HEK293 (cell line): ENCODE measurements around the gene BCL2L11.

Experiments used
- CTCF ChIA-PET: fragments of 350-600 bp; formaldehyde crosslinking; extraction: SDS; loops from one replicate; lab custom pipeline; 2021; ENCODE audit warnings: antibody characterized with exemption; lab: Yijun Ruan, JAX
- POLR2A ChIA-PET: fragments of 300-600 bp; formaldehyde crosslinking; extraction: SDS; loops from one replicate; lab custom pipeline; 2020; ENCODE audit warnings: antibody characterized with exemption, inconsistent platforms; lab: Yijun Ruan, JAX
- H3K27ac ChIP-seq: fragments of 200-500 bp; sonication (Bioruptor generic); 2 replicates; pipeline ENCODE4 v1.5.1; 2014; ENCODE audit warnings: low read depth, low read length, control low read depth, inconsistent platforms; ENCODE audit errors: extremely low read depth
- H3K36me3 ChIP-seq, 2 experiments: fragments of 200-500 bp in 1 of 2; sonication (Bioruptor generic) in 1 of 2; 1 replicate in 1 of 2; 2 replicates in 1 of 2; pipeline ENCODE4 v1.5.1; 2014 to 2017; ENCODE audit warnings: inconsistent platforms in 2 of 2, low read length in 2 of 2; ENCODE audit not compliant: control insufficient read depth in 2 of 2, insufficient read depth in 1 of 2
- H3K4me1 ChIP-seq: fragments of 200-500 bp; sonication (Bioruptor generic); 2 replicates; pipeline ENCODE4 v1.5.1; 2014; ENCODE audit warnings: mild to moderate bottlenecking, low read length, inconsistent platforms; ENCODE audit not compliant: control insufficient read depth, insufficient read depth
- H3K4me3 ChIP-seq: 2 replicates; pipeline ENCODE4 v1.5.1; 2011; ENCODE audit warnings: low read depth, mild to moderate bottlenecking, control low read depth, low read length, moderate library complexity
- H3K9me3 ChIP-seq: fragments of 200-500 bp; sonication (Bioruptor generic); 2 replicates; pipeline ENCODE4 v1.5.1; 2014; ENCODE audit warnings: low read depth, low read length, inconsistent platforms; ENCODE audit not compliant: control insufficient read depth, insufficient read depth
- GFI1B ChIP-seq: fragments of 450-650 bp; formaldehyde crosslinking; IDR thresholded peaks from 2 replicates; pipeline ENCODE4 v1.5.1; 2016; ENCODE audit warnings: missing biosample characterization, missing genetic modification characterization
- MYNN ChIP-seq: fragments of 450-650 bp; formaldehyde crosslinking; IDR thresholded peaks from 2 replicates; pipeline ENCODE4 v1.5.1; 2016; ENCODE audit warnings: missing biosample characterization, missing genetic modification characterization, borderline replicate concordance
- REPIN1 ChIP-seq: fragments of 450-650 bp; formaldehyde crosslinking; IDR thresholded peaks from 2 replicates; pipeline ENCODE4 v1.5.1; 2017; ENCODE audit warnings: missing biosample characterization, missing genetic modification characterization, low read depth
- SALL2 ChIP-seq: fragments of 450-650 bp; formaldehyde crosslinking; IDR thresholded peaks from 2 replicates; pipeline ENCODE4 v1.5.0; 2017; ENCODE audit warnings: missing biosample characterization, mild to moderate bottlenecking, missing genetic modification characterization, borderline replicate concordance
- WT1 ChIP-seq: fragments of 450-650 bp; formaldehyde crosslinking; IDR thresholded peaks from 2 replicates; pipeline ENCODE4 v1.5.1; 2016; ENCODE audit warnings: missing biosample characterization, missing genetic modification characterization
- ZBTB8A ChIP-seq: fragments of 450-650 bp; formaldehyde crosslinking; IDR thresholded peaks from 2 replicates; pipeline ENCODE4 v1.5.1; 2016; ENCODE audit warnings: missing biosample characterization, missing genetic modification characterization
- ZNF140 ChIP-seq: fragments of 450-650 bp; formaldehyde crosslinking; IDR thresholded peaks from 2 replicates; pipeline ENCODE4 v1.5.1; 2016; ENCODE audit warnings: missing biosample characterization, missing genetic modification characterization
- ZNF175 ChIP-seq: fragments of 450-650 bp; formaldehyde crosslinking; IDR thresholded peaks from 2 replicates; pipeline ENCODE4 v1.5.1; 2016; ENCODE audit warnings: missing biosample characterization, missing genetic modification characterization
- ZNF221 ChIP-seq: fragments of 450-650 bp; formaldehyde crosslinking; IDR thresholded peaks from 2 replicates; pipeline ENCODE4 v1.5.1; 2017; ENCODE audit warnings: missing biosample characterization, missing genetic modification characterization, borderline replicate concordance
- ZNF223 ChIP-seq: fragments of 450-650 bp; formaldehyde crosslinking; IDR thresholded peaks from 2 replicates; pipeline ENCODE4 v1.5.1; 2016; ENCODE audit warnings: missing biosample characterization, missing genetic modification characterization
- ZNF23 ChIP-seq: fragments of 450-650 bp; formaldehyde crosslinking; IDR thresholded peaks from 2 replicates; pipeline ENCODE4 v1.5.1; 2016; ENCODE audit warnings: missing biosample characterization, missing genetic modification characterization, borderline replicate concordance
- ZNF37A ChIP-seq: fragments of 450-650 bp; IDR thresholded peaks from 2 replicates; pipeline ENCODE4 v1.5.1; 2018; ENCODE audit warnings: missing biosample characterization, missing genetic modification characterization
- ZNF416 ChIP-seq: fragments of 450-650 bp; formaldehyde crosslinking; IDR thresholded peaks from 2 replicates; pipeline ENCODE4 v1.5.1; 2016; ENCODE audit warnings: missing biosample characterization, missing genetic modification characterization
- ZNF48 ChIP-seq: fragments of 450-650 bp; formaldehyde crosslinking; IDR thresholded peaks from 2 replicates; pipeline ENCODE4 v1.5.1; 2016; ENCODE audit warnings: missing biosample characterization, missing genetic modification characterization
- ZNF530 ChIP-seq: fragments of 450-650 bp; formaldehyde crosslinking; IDR thresholded peaks from 2 replicates; pipeline ENCODE4 v1.5.1; 2016; ENCODE audit warnings: low read depth, missing biosample characterization, missing genetic modification characterization
- ZNF596 ChIP-seq: fragments of 450-650 bp; IDR thresholded peaks from 2 replicates; pipeline ENCODE4 v1.5.0; 2018; ENCODE audit warnings: missing biosample characterization, mild to moderate bottlenecking, missing genetic modification characterization, moderate library complexity
- ZNF660 ChIP-seq: fragments of 450-650 bp; IDR thresholded peaks from 2 replicates; pipeline ENCODE4 v1.5.1; 2018; ENCODE audit warnings: missing biosample characterization, mild to moderate bottlenecking, missing genetic modification characterization
- ZNF768 ChIP-seq: fragments of 450-650 bp; formaldehyde crosslinking; IDR thresholded peaks from 2 replicates; pipeline ENCODE4 v1.5.1; 2018; ENCODE audit warnings: missing biosample characterization, mild to moderate bottlenecking, missing genetic modification characterization
- ZNF837 ChIP-seq: fragments of 450-650 bp; formaldehyde crosslinking; IDR thresholded peaks from 2 replicates; pipeline ENCODE4 v1.5.1; 2016; ENCODE audit warnings: missing biosample characterization, missing genetic modification characterization
- ZNF843 ChIP-seq: fragments of 450-650 bp; formaldehyde crosslinking; IDR thresholded peaks from 2 replicates; pipeline ENCODE4 v1.5.1; 2016; ENCODE audit warnings: missing biosample characterization, missing genetic modification characterization
- TF ChIP-seq, protein P1 (sequence below): fragments of 450-650 bp; formaldehyde crosslinking; IDR thresholded peaks from 2 replicates; pipeline ENCODE4 v1.5.1; 2016; ENCODE audit warnings: missing biosample characterization, missing genetic modification characterization
- TF ChIP-seq, protein P2 (sequence below): fragments of 450-650 bp; formaldehyde crosslinking; IDR thresholded peaks from 2 replicates; pipeline ENCODE4 v1.5.1; 2017; ENCODE audit warnings: missing biosample characterization, missing genetic modification characterization
- TF ChIP-seq, protein P3 (sequence below): fragments of 450-650 bp; formaldehyde crosslinking; IDR thresholded peaks from 2 replicates; pipeline ENCODE4 v1.5.1; 2016; ENCODE audit warnings: missing biosample characterization, missing genetic modification characterization
- TF ChIP-seq, protein P4 (sequence below): fragments of 450-650 bp; formaldehyde crosslinking; IDR thresholded peaks from 2 replicates; pipeline ENCODE4 v1.5.1; 2016; ENCODE audit warnings: missing biosample characterization, missing genetic modification characterization, borderline replicate concordance
- TF ChIP-seq, protein P5 (sequence below): fragments of 450-650 bp; formaldehyde crosslinking; IDR thresholded peaks from 2 replicates; pipeline ENCODE4 v1.5.1; 2016; ENCODE audit warnings: missing biosample characterization, missing genetic modification characterization

BCL2L11 gene

DNA sequence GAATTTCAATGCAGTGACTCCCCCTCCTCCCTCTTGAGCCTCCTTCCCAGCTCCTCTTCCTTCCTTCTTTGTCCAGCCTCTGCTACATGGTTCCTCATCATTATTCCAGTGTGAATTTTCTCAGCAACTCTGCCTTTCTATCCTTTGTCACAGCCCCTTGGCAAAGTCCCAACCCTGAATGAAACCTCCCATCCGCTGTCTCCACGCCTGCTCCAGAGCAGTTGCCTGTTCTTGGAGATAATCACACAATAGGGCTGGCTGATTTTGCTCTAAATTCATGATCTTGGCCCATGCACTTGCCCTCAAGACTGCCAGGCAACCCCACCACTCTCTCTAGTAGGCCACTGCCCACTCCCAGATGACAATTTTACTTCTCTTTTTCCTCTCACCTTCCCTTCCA lies 61.4 kb downstream of the BCL2L11 start:
- Histone ChIP-seq H3K27ac (no peak overlapping the region), H3K4me1 (peaks cover 25% of the 10 kb centered on the region), H3K36me3 (no peaks in the 10 kb centered on the region), H3K9me3 (no peaks in the 10 kb centered on the region), H3K4me3 (no peak overlapping the region)
- CTCF ChIA-PET, result no interaction called here
- POLR2A ChIA-PET, result no interaction called here
- TF ChIP-seq, protein P1, sequence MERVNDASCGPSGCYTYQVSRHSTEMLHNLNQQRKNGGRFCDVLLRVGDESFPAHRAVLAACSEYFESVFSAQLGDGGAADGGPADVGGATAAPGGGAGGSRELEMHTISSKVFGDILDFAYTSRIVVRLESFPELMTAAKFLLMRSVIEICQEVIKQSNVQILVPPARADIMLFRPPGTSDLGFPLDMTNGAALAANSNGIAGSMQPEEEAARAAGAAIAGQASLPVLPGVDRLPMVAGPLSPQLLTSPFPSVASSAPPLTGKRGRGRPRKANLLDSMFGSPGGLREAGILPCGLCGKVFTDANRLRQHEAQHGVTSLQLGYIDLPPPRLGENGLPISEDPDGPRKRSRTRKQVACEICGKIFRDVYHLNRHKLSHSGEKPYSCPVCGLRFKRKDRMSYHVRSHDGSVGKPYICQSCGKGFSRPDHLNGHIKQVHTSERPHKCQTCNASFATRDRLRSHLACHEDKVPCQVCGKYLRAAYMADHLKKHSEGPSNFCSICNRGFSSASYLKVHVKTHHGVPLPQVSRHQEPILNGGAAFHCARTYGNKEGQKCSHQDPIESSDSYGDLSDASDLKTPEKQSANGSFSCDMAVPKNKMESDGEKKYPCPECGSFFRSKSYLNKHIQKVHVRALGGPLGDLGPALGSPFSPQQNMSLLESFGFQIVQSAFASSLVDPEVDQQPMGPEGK, result no peak
- no peak for TF ChIP-seq GFI1B
- TF ChIP-seq ZNF37A (tag by site-specific recombination), result no peak
- TF ChIP-seq ZNF221 (tag by site-specific recombination), result no peak
- TF ChIP-seq REPIN1, result no peak
- no peak for TF ChIP-seq ZBTB8A (tag by site-specific recombination)
- TF ChIP-seq, protein P2, sequence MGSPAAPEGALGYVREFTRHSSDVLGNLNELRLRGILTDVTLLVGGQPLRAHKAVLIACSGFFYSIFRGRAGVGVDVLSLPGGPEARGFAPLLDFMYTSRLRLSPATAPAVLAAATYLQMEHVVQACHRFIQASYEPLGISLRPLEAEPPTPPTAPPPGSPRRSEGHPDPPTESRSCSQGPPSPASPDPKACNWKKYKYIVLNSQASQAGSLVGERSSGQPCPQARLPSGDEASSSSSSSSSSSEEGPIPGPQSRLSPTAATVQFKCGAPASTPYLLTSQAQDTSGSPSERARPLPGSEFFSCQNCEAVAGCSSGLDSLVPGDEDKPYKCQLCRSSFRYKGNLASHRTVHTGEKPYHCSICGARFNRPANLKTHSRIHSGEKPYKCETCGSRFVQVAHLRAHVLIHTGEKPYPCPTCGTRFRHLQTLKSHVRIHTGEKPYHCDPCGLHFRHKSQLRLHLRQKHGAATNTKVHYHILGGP, result no peak
- no peak for TF ChIP-seq ZNF23 (tag by site-specific recombination)

DNA sequence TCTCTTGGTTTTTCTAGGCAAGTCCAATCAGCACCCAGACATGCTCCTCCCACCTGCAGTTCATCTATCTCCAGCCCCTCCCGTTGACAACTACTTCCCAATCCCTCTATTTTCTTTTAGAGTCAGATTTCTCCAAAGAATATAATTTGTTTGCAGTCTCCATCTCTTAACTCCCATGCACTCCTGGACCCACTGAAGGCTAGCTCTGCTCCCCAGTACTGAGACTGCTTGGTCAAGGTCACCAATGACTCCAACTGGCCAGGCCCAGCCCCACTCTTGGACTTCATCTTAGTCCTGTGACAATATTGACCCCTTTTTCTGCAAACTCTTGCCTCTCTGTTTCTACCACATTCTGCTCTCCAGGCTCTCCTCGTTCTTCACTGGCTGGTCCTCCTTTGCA lies 62.0 kb downstream of the BCL2L11 start:
- POLR2A ChIA-PET, result no interaction called here
- CTCF ChIA-PET, result no interaction called here
- Histone ChIP-seq H3K4me1 (peaks cover 25% of the 10 kb centered on the region), H3K36me3 (no peaks in the 10 kb centered on the region), H3K27ac (no peak overlapping the region), H3K9me3 (no peaks in the 10 kb centered on the region), H3K4me3 (no peak overlapping the region)
- TF ChIP-seq ZNF223 (tag by site-specific recombination), result no peak
- TF ChIP-seq ZNF768 (tag by site-specific recombination), result no peak
- TF ChIP-seq WT1 (tag by site-specific recombination), result no peak
- no peak for TF ChIP-seq ZNF530 (tag by site-specific recombination)
- no peak for TF ChIP-seq SALL2 (tag by site-specific recombination)

DNA sequence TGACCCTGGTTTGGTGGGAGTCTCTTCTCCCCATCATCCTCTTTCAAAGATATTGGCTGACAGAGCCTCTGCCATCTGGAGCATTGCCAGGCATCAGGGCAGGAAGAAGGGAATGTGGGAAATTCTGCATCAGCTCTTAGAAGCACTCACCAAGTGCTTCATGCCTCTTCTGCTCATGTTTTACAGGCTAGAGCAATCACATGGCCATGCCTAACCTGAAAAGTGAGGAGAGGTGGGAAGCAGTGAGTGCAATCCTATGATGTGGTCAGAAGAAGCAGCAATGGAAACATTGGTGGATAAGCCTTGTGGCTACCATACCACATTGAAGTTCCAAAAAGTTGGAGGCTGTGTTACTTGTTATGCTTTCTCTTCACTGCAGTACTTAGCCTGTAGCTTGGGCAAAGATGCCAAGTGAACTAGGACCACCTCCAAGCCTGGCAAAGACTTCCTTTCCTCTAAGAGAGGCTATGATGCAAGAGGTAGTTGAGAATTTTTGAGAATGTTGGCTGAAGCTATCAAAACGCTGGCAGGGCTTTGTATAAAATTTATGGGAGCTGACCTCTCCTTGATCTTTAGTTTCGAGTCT lies 64.1 kb downstream of the BCL2L11 start:
- Histone ChIP-seq H3K9me3 (no peaks in the 10 kb centered on the region), H3K27ac (no peak overlapping the region; the same call in 1 of the 2 replicates), H3K4me1 (peaks cover 15% of the 10 kb centered on the region), H3K4me3 (no peak overlapping the region), H3K36me3 (no peaks in the 10 kb centered on the region)
- ChIA-PET CTCF (no interaction called here), POLR2A (no interaction called here)
- TF ChIP-seq ZNF23 (tag by site-specific recombination), result no peak
- no peak for TF ChIP-seq ZNF140 (tag by site-specific recombination)
- no peak for TF ChIP-seq ZNF596 (tag by site-specific recombination)
- no peak for TF ChIP-seq ZNF843 (tag by site-specific recombination)
- TF ChIP-seq ZNF660 (tag by site-specific recombination), result no peak
- TF ChIP-seq ZNF48 (tag by site-specific recombination), result no peak
- no peak for TF ChIP-seq ZNF175 (tag by site-specific recombination)
- no peak for TF ChIP-seq MYNN (tag by site-specific recombination)
- TF ChIP-seq, protein P3, sequence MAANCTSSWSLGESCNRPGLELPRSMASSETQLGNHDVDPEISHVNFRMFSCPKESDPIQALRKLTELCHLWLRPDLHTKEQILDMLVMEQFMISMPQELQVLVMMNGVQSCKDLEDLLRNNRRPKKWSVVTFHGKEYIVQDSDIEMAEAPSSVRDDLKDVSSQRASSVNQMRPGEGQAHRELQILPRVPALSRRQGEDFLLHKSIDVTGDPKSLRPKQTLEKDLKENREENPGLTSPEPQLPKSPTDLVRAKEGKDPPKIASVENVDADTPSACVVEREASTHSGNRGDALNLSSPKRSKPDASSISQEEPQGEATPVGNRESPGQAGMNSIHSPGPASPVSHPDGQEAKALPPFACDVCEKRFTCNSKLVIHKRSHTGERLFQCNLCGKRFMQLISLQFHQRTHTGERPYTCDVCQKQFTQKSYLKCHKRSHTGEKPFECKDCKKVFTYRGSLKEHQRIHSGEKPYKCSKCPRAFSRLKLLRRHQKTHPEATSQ (tag by site-specific recombination), result no peak
- TF ChIP-seq, protein P4, sequence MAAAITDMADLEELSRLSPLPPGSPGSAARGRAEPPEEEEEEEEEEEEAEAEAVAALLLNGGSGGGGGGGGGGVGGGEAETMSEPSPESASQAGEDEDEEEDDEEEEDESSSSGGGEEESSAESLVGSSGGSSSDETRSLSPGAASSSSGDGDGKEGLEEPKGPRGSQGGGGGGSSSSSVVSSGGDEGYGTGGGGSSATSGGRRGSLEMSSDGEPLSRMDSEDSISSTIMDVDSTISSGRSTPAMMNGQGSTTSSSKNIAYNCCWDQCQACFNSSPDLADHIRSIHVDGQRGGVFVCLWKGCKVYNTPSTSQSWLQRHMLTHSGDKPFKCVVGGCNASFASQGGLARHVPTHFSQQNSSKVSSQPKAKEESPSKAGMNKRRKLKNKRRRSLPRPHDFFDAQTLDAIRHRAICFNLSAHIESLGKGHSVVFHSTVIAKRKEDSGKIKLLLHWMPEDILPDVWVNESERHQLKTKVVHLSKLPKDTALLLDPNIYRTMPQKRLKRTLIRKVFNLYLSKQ (tag by site-specific recombination), result no peak
- TF ChIP-seq ZNF837, result no peak
- TF ChIP-seq ZNF416 (tag by site-specific recombination), result no peak
- TF ChIP-seq, protein P5, sequence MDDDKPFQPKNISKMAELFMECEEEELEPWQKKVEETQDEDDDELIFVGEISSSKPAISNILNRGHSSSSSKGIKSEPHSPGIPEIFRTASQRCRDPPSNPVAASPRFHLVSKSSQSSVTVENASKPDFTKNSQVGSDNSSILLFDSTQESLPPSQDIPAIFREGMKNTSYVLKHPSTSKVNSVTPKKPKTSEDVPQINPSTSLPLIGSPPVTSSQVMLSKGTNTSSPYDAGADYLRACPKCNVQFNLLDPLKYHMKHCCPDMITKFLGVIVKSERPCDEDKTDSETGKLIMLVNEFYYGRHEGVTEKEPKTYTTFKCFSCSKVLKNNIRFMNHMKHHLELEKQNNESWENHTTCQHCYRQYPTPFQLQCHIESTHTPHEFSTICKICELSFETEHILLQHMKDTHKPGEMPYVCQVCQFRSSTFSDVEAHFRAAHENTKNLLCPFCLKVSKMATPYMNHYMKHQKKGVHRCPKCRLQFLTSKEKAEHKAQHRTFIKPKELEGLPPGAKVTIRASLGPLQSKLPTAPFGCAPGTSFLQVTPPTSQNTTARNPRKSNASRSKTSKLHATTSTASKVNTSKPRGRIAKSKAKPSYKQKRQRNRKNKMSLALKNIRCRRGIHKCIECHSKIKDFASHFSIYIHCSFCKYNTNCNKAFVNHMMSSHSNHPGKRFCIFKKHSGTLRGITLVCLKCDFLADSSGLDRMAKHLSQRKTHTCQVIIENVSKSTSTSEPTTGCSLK (tag by site-specific recombination), result no peak
